H1 (cell line): Measurements from ENCODE around the gene PKD1. TPM values are rescaled to one million over a fixed set of nuclear protein-coding genes. Genes with fewer than 3 reads are reported as not detected.

ENCODE experiments used
- CTCF ChIA-PET: fragments of 300-600 bp; sonication (Branson Sonifier 250); formaldehyde crosslinking; loops from one replicate; lab custom pipeline; 2021; ENCODE audit not compliant: partially characterized antibody; lab: Charles Lee
- POLR2A ChIA-PET: fragments of 300-600 bp; sonication (Branson Sonifier 250); formaldehyde crosslinking; loops from one replicate; lab custom pipeline; 2021; ENCODE audit warnings: inconsistent platforms; ENCODE audit not compliant: partially characterized antibody; lab: Charles Lee
- DNase-seq, 2 experiments: peaks; one replicate each; pipeline versions ENCODE4 v3.0.0 to v3.0.0-alpha.2; 2010 to 2022; ENCODE audit warnings: low spot score in 2 of 2, low read depth in 1 of 2, mixed read lengths in 1 of 2
- FAIRE-seq: peaks from 2 replicates; lab custom pipeline; 2011; peaks lifted over from hg19 to GRCh38; lab: Jason Lieb, UNC
- H2AFZ ChIP-seq: 2 replicates; pipeline ENCODE4 v1.8.1; 2012; ENCODE audit warnings: low read length, inconsistent platforms
- H2AK5ac ChIP-seq: 2 replicates; pipeline ENCODE4 v1.6.1; 2013; ENCODE audit warnings: low read depth, low read length
- H2BK120ac ChIP-seq: replicated peaks from 2 replicates; pipeline ENCODE3; 2013; ENCODE audit warnings: low read depth, low read length, inconsistent platforms
- H2BK12ac ChIP-seq: 2 replicates; pipeline ENCODE4 v1.6.1; 2013; ENCODE audit warnings: low read depth, low read length
- H2BK15ac ChIP-seq: 2 replicates; pipeline ENCODE4 v1.6.1; 2013; ENCODE audit warnings: low read length
- H2BK20ac ChIP-seq: 2 replicates; pipeline ENCODE4 v1.6.1; 2013; ENCODE audit warnings: low read length
- H2BK5ac ChIP-seq: 2 replicates; pipeline ENCODE4 v1.6.1; 2013; ENCODE audit warnings: low read depth, low read length
- H3K14ac ChIP-seq: 2 replicates; pipeline ENCODE4 v1.6.1; 2013; ENCODE audit warnings: inconsistent platforms; ENCODE audit not compliant: insufficient read length
- H3K18ac ChIP-seq: 2 replicates; pipeline ENCODE4 v1.6.1; 2013; ENCODE audit warnings: low read length; ENCODE audit errors: extremely low read depth
- H3K23ac ChIP-seq: 2 replicates; pipeline ENCODE4 v1.6.1; 2013; ENCODE audit warnings: inconsistent platforms; ENCODE audit not compliant: insufficient read length
- H3K23me2 ChIP-seq: 2 replicates; pipeline ENCODE4 v1.6.1; 2013; ENCODE audit warnings: low read depth, low read length
- H3K27ac ChIP-seq: 2 replicates; pipeline ENCODE4 v1.6.1; 2011; ENCODE audit warnings: low read depth, low read length, inconsistent platforms
- H3K27me3 ChIP-seq, 4 experiments: replicated peaks in 1 of 4; 1 replicate in 1 of 4; 2 replicates in 3 of 4; pipeline versions ENCODE4 v1.6.1 to v1.8.1; 2011 to 2013; ENCODE audit warnings: low read length in 3 of 4, mild to moderate bottlenecking in 3 of 4, inconsistent platforms in 2 of 4, mixed read lengths in 2 of 4, moderate library complexity in 1 of 4; ENCODE audit not compliant: control insufficient read depth in 3 of 4, insufficient read depth in 3 of 4; ENCODE audit errors: extremely low read depth in 1 of 4
- H3K36me3 ChIP-seq, 4 experiments: 2 replicates each; pipeline versions ENCODE4 v1.6.1 to v1.8.1; 2011 to 2013; ENCODE audit warnings: mild to moderate bottlenecking in 4 of 4, low read length in 3 of 4, moderate library complexity in 2 of 4, control low read depth in 1 of 4, inconsistent platforms in 1 of 4; ENCODE audit not compliant: insufficient read depth in 4 of 4, control insufficient read depth in 2 of 4
- H3K4ac ChIP-seq: replicated peaks from 2 replicates; pipeline ENCODE3; 2013; ENCODE audit warnings: low read length, low read depth, mixed read lengths, inconsistent platforms; ENCODE audit not compliant: insufficient read length
- H3K4me1 ChIP-seq, 4 experiments: replicated peaks in 1 of 4; 1 replicate in 1 of 4; 2 replicates in 3 of 4; pipeline versions ENCODE4 v1.6.1 to v1.8.1; 2011 to 2013; ENCODE audit warnings: low read length in 3 of 4, inconsistent platforms in 2 of 4, mixed read lengths in 1 of 4; ENCODE audit not compliant: insufficient read depth in 4 of 4, control insufficient read depth in 3 of 4
- H3K4me2 ChIP-seq, 2 experiments: 2 replicates each; pipeline versions ENCODE4 v1.6.1 to v1.8.1; 2011 to 2013; ENCODE audit warnings: low read depth in 2 of 2, low read length in 2 of 2, control low read depth in 1 of 2, inconsistent platforms in 1 of 2, mild to moderate bottlenecking in 1 of 2; ENCODE audit not compliant: insufficient read depth in 1 of 2
- H3K4me3 ChIP-seq, 4 experiments: fragments of 200-600, 300-600 bp in 1 of 4; sonication (generic), shearing (Covaris generic), sonication (Bioruptor Twin) in 1 of 4; 2 replicates each; pipeline versions ENCODE4 v1.5.1 to v1.8.1; 2011 to 2016; ENCODE audit warnings: low read length in 4 of 4, low read depth in 3 of 4, control low read depth in 2 of 4, inconsistent platforms in 2 of 4, mild to moderate bottlenecking in 2 of 4, mixed read lengths in 1 of 4, moderate library complexity in 1 of 4; ENCODE audit not compliant: insufficient read depth in 2 of 4; ENCODE audit errors: extremely low read depth in 1 of 4
- H3K56ac ChIP-seq: replicated peaks from 2 replicates; pipeline ENCODE3; 2013; ENCODE audit warnings: low read depth, mild to moderate bottlenecking, mixed read lengths, low read length, inconsistent platforms; ENCODE audit not compliant: insufficient read length
- H3K79me1 ChIP-seq: 2 replicates; pipeline ENCODE4 v1.6.1; 2013; ENCODE audit warnings: low read depth, low read length, control low read depth
- H3K79me2 ChIP-seq, 2 experiments: 2 replicates each; pipeline versions ENCODE4 v1.6.1 to v1.8.1; 2012 to 2013; ENCODE audit warnings: low read length in 2 of 2, mild to moderate bottlenecking in 2 of 2, inconsistent platforms in 1 of 2; ENCODE audit not compliant: insufficient read depth in 2 of 2, control insufficient read depth in 1 of 2
- H3K9ac ChIP-seq, 4 experiments: replicated peaks in 1 of 4; 1 replicate in 1 of 4; 2 replicates in 3 of 4; pipeline versions ENCODE4 v1.6.1 to v1.8.1; 2011 to 2013; ENCODE audit warnings: low read depth in 3 of 4, low read length in 3 of 4, control low read depth in 2 of 4, mild to moderate bottlenecking in 2 of 4, moderate library complexity in 2 of 4, inconsistent platforms in 1 of 4; ENCODE audit errors: extremely low read depth in 1 of 4
- H3K9me3 ChIP-seq, 2 experiments: 2 replicates each; pipeline versions ENCODE4 v1.6.1 to v1.8.1; 2012 to 2013; ENCODE audit warnings: mild to moderate bottlenecking in 2 of 2, moderate library complexity in 2 of 2, control low read depth in 1 of 2, inconsistent platforms in 1 of 2, low read depth in 1 of 2, low read length in 1 of 2, mixed read lengths in 1 of 2; ENCODE audit not compliant: insufficient read depth in 2 of 2
- H4K20me1 ChIP-seq, 2 experiments: replicated peaks in 1 of 2; 2 replicates each; pipeline versions ENCODE3 to v1.8.1; 2011 to 2013; ENCODE audit warnings: inconsistent platforms in 2 of 2, low read length in 2 of 2, mild to moderate bottlenecking in 1 of 2; ENCODE audit not compliant: insufficient read depth in 2 of 2, control insufficient read depth in 1 of 2
- H4K5ac ChIP-seq: 2 replicates; pipeline ENCODE4 v1.6.1; 2013; ENCODE audit warnings: low read length, low read depth, mixed read lengths, inconsistent platforms; ENCODE audit not compliant: insufficient read length
- H4K8ac ChIP-seq: 2 replicates; pipeline ENCODE4 v1.8.0; 2013; ENCODE audit warnings: mild to moderate bottlenecking, moderate library complexity, low read length, inconsistent platforms; ENCODE audit not compliant: insufficient read depth; ENCODE audit errors: extremely low read depth
- H4K91ac ChIP-seq: replicated peaks from 2 replicates; pipeline ENCODE3; 2013; ENCODE audit warnings: low read length, mixed read lengths, inconsistent platforms; ENCODE audit not compliant: insufficient read length
- EP300 ChIP-seq, 2 experiments: IDR thresholded peaks; 1 replicate in 1 of 2; 2 replicates in 1 of 2; pipeline ENCODE4 v1.6.1; 2011 to 2012; ENCODE audit warnings: low read depth in 2 of 2, low read length in 2 of 2, mild to moderate bottlenecking in 2 of 2, borderline replicate concordance in 1 of 2, inconsistent platforms in 1 of 2, moderate library complexity in 1 of 2
- EZH2 ChIP-seq: fragments of 200-600 bp; sonication (generic); IDR thresholded peaks from 2 replicates; pipeline ENCODE4 v1.7.1; 2012; ENCODE audit warnings: low read depth, mild to moderate bottlenecking, moderate library complexity, low read length, inconsistent platforms; ENCODE audit not compliant: severe bottlenecking
- HDAC2 ChIP-seq, 2 experiments: fragments of 300-600 bp in 1 of 2; sonication (generic) in 1 of 2; IDR thresholded peaks; 2 replicates each; pipeline ENCODE4 v1.6.1; 2011 to 2012; ENCODE audit warnings: low read depth in 2 of 2, low read length in 2 of 2, mild to moderate bottlenecking in 2 of 2, moderate library complexity in 2 of 2, borderline replicate concordance in 1 of 2, inconsistent platforms in 1 of 2
- JUND ChIP-seq: IDR thresholded peaks from 2 replicates; pipeline ENCODE4 v1.6.1; 2011; ENCODE audit warnings: mild to moderate bottlenecking, improper control_type of control experiment, low read length
- RNF2 ChIP-seq: fragments of 200-900, 300-1000 bp; sonication (generic); IDR thresholded peaks from 2 replicates; pipeline ENCODE4 v1.7.1; 2016; ENCODE audit warnings: borderline replicate concordance, low read depth, mild to moderate bottlenecking, antibody characterized with exemption, low read length; ENCODE audit not compliant: poor library complexity, severe bottlenecking; ENCODE audit errors: missing control alignments
- WGBS, 2 experiments: shearing (Covaris generic) in 1 of 2; methylation state at CpG; one replicate each; pipeline versions ENCODE4 v1.1.6 to v1.1.7; 2013 to 2015; ENCODE audit warnings: low lambda C conversion rate in 2 of 2, mixed read lengths in 2 of 2, inconsistent platforms in 1 of 2, low coverage in 1 of 2, missing lambda C conversion rate in 1 of 2; ENCODE audit not compliant: insufficient replicate concordance in 2 of 2, insufficient coverage in 1 of 2, insufficient read length in 1 of 2; ENCODE audit errors: extremely low coverage in 1 of 2, missing lambda C conversion rate in 1 of 2; 5-methylcytosine and 5-hydroxymethylcytosine counted together
- polyA plus RNA-seq, 7 experiments: library from polyadenylated mRNA; depleted of rRNA in 3 of 7; stranded (reverse) in 5 of 7; unstranded in 2 of 7; fragments of >200 nt in 5 of 7; fragments of 200-250 nt in 2 of 7; gene quantifications; 1 replicate in 5 of 7; 2 replicates in 1 of 7; 4 replicates in 1 of 7; pipeline versions ENCODE4 v1.2.1 to v1.2.3, GENCODE V29; 2011 to 2013; ENCODE audit warnings: missing spikeins in 2 of 7, mixed read lengths in 2 of 7
- total RNA-seq: library from RNA; stranded (reverse); fragmentation: NEBNext Ultra II Directional; extraction: Animal tissue kit (Norgen Biotek cat#: 25700); gene quantifications from 2 replicates; pipeline ENCODE4 v1.2.1, GENCODE V29; 2021

Gene PKD1
- total and polyA plus RNA-seq, 2 of the 8 experiments (the other 6 are each of a cell fraction or from before 2014, with no cell fraction given) = 40.6 to 52.7 TPM

GRCh38 chr16:2064368-2064945, 71.2 kb downstream of the PKD1 start:
- ChIA-PET CTCF (interaction anchor here (0.6 to 2.8 kb wide), 6 partner anchors 8 to 48 kb away, joined by 3 to 14 read pairs (median 4); no protein-coding TSS in a partner anchor), POLR2A (interaction anchor here (1.8 to 3.6 kb wide), 3 partner anchors 16 to 100 kb away, joined by 7 to 11 read pairs (median 8); partner anchors contain the start of genes NTHL1, RPS2, TRAF7 and TSC2)
- DNase-seq (no peak), FAIRE-seq (no peak)
- no peak overlapping the region for H4K5ac ChIP-seq
- H2BK20ac ChIP-seq = no peak overlapping the region
- no peak overlapping the region for H3K23ac ChIP-seq
- no peaks in the 10 kb centered on the region for H3K9me3 ChIP-seq
- no peak overlapping the region for H3K27ac ChIP-seq
- no peak overlapping the region for H2BK15ac ChIP-seq
- H3K18ac ChIP-seq = no peak overlapping the region
- no peak overlapping the region for H2BK5ac ChIP-seq
- H3K9ac ChIP-seq = no peak overlapping the region
- no peak overlapping the region for H3K4me3 ChIP-seq
- H2BK120ac ChIP-seq = no peak overlapping the region
- no peak overlapping the region for H4K91ac ChIP-seq
- H3K4me1 ChIP-seq = no peaks in the 10 kb centered on the region
- H4K8ac ChIP-seq = no peak overlapping the region
- no peak overlapping the region for H2AK5ac ChIP-seq
- no peaks in the 10 kb centered on the region for H3K23me2 ChIP-seq
- no peak overlapping the region for H2AFZ ChIP-seq
- no peak overlapping the region for H3K14ac ChIP-seq
- H3K56ac ChIP-seq = no peak overlapping the region
- H4K20me1 ChIP-seq = peaks cover 0 to 11% of the 10 kb centered on the region in 2 experiments
- H3K36me3 ChIP-seq = peaks cover 2 to 14% (median 6%) of the 10 kb centered on the region in 4 experiments; a peak in 6 of 8 replicates
- H3K79me1 ChIP-seq = no peaks in the 10 kb centered on the region
- no peaks in the 10 kb centered on the region for H3K79me2 ChIP-seq
- H3K27me3 ChIP-seq = no peaks in the 10 kb centered on the region
- no peak overlapping the region for H3K4ac ChIP-seq
- 94% methylated on average over 16 of the region's 16 CpGs; no CpG with 5 or more reads in 1 of the 2 experiments for WGBS, 2 experiments
- H2BK12ac ChIP-seq = no peak overlapping the region
- H3K4me2 ChIP-seq = no peak overlapping the region
- TF ChIP-seq JUND (no peak), EP300 (IDR thresholded peaks at IDR 0.05; ENCODE audit: borderline replicate concordance in 1 of 2, low read depth in 2 of 2, low read length in 2 of 2) (no peak), EZH2 (no peak), RNF2 (no peak), HDAC2 (IDR thresholded peaks at IDR 0.05; ENCODE audit: borderline replicate concordance in 1 of 2, low read depth in 2 of 2, low read length in 2 of 2) (no peak)
